ENCODE data around the gene RCAN2. TPM values are rescaled to one million over a fixed set of nuclear protein-coding genes. Genes with fewer than 3 reads are reported as not detected.

RCAN2 gene
- total RNA-seq, 1 donor from 2014 or later = 17.0 TPM

GRCh38 chr6:46296586-46296985, 194.7 kb downstream of the RCAN2 start:
- H3K27ac Mint-ChIP-seq (ENCODE audit: unreplicated experiment) = no peak overlapping the region
- H3K9me3 Mint-ChIP-seq (ENCODE audit: unreplicated experiment) = no peaks in the 10 kb centered on the region
- H3K4me1 Mint-ChIP-seq (ENCODE audit: unreplicated experiment) = peaks cover 2% of the 10 kb centered on the region
- no peaks in the 10 kb centered on the region for H3K36me3 Mint-ChIP-seq (ENCODE audit: low read depth, unreplicated experiment)
- H3K27me3 Mint-ChIP-seq (ENCODE audit: unreplicated experiment) = no peaks in the 10 kb centered on the region
- H3K4me3 Mint-ChIP-seq (ENCODE audit: unreplicated experiment) = no peak overlapping the region
- DNase-seq (ENCODE audit: low spot score) = no peak
- TF ChIP-seq CTCF (IDR thresholded peaks at IDR 0.05; ENCODE audit: unreplicated experiment) = no peak

- Mint-ChIP-seq H3K27ac (ENCODE audit: unreplicated experiment) (no peak overlapping the region), H3K27me3 (ENCODE audit: unreplicated experiment) (no peaks in the 10 kb centered on the region), H3K4me1 (ENCODE audit: unreplicated experiment) (peaks cover 2% of the 10 kb centered on the region), H3K4me3 (ENCODE audit: unreplicated experiment) (no peak overlapping the region), H3K9me3 (ENCODE audit: unreplicated experiment) (no peaks in the 10 kb centered on the region), H3K36me3 (ENCODE audit: low read depth, unreplicated experiment) (no peaks in the 10 kb centered on the region)
- TF ChIP-seq CTCF (IDR thresholded peaks at IDR 0.05; ENCODE audit: unreplicated experiment) = no peak
- DNase-seq (ENCODE audit: low spot score) = no peak
Measured at GRCh38 chr6:46293641-46294316, 197.5 kb downstream of the RCAN2 start.

- Mint-ChIP-seq H3K36me3 (ENCODE audit: low read depth, unreplicated experiment) (peaks cover 3% of the 10 kb centered on the region), H3K27ac (ENCODE audit: unreplicated experiment) (no peak overlapping the region), H3K4me1 (ENCODE audit: unreplicated experiment) (peaks cover 2% of the 10 kb centered on the region), H3K27me3 (ENCODE audit: unreplicated experiment) (no peaks in the 10 kb centered on the region), H3K4me3 (ENCODE audit: unreplicated experiment) (no peak overlapping the region), H3K9me3 (ENCODE audit: unreplicated experiment) (no peaks in the 10 kb centered on the region)
- TF ChIP-seq CTCF (IDR thresholded peaks at IDR 0.05; ENCODE audit: unreplicated experiment) = no peak
- no peak for DNase-seq (ENCODE audit: low spot score)
Measured at GRCh38 chr6:46291880-46292279, 199.4 kb downstream of the RCAN2 start.

DNA sequence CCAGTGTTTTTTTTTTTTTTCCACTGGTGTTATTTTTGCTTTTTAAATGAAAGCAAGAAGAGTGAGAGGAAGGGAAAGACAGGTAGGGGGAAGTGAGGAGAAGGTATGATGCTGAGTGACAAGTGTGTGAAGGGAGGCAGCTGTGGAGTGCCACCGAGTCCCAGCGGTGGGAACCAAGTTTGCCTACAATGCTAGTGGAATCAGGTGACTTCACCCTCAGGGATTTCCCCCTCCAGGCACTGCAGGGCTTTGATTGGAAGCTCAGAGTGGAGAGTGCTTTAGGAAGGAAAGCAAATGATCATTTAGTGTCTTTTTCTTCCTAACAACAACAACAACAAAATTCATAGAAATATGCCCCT, 200.0 kb downstream of the RCAN2 start:
- TF ChIP-seq CTCF (IDR thresholded peaks at IDR 0.05; ENCODE audit: unreplicated experiment) = no peak
- Mint-ChIP-seq H3K4me3 (ENCODE audit: unreplicated experiment) (no peak overlapping the region), H3K27ac (ENCODE audit: unreplicated experiment) (no peak overlapping the region), H3K36me3 (ENCODE audit: low read depth, unreplicated experiment) (peaks cover 3% of the 10 kb centered on the region), H3K9me3 (ENCODE audit: unreplicated experiment) (no peaks in the 10 kb centered on the region), H3K27me3 (ENCODE audit: unreplicated experiment) (no peaks in the 10 kb centered on the region), H3K4me1 (ENCODE audit: unreplicated experiment) (peaks cover 2% of the 10 kb centered on the region)
- DNase-seq (ENCODE audit: low spot score) = no peak

- Mint-ChIP-seq H3K36me3 (ENCODE audit: low read depth, unreplicated experiment) (peaks cover 3% of the 10 kb centered on the region), H3K9me3 (ENCODE audit: unreplicated experiment) (no peaks in the 10 kb centered on the region), H3K4me1 (ENCODE audit: unreplicated experiment) (peaks cover 2% of the 10 kb centered on the region), H3K27me3 (ENCODE audit: unreplicated experiment) (no peaks in the 10 kb centered on the region), H3K27ac (ENCODE audit: unreplicated experiment) (no peak overlapping the region), H3K4me3 (ENCODE audit: unreplicated experiment) (no peak overlapping the region)
- TF ChIP-seq CTCF (IDR thresholded peaks at IDR 0.05; ENCODE audit: unreplicated experiment) = no peak
- no peak for DNase-seq (ENCODE audit: low spot score)
Measured at GRCh38 chr6:46290421-46291274, 200.6 kb downstream of the RCAN2 start.
